Measurements from ENCODE around the gene HMGN4.
"Not testable (repeated sequence)": the region's sequence is repeated elsewhere in the genome, so short reads cannot be mapped to it uniquely, and the experiment has no call there.

Gene HMGN4

DNA sequence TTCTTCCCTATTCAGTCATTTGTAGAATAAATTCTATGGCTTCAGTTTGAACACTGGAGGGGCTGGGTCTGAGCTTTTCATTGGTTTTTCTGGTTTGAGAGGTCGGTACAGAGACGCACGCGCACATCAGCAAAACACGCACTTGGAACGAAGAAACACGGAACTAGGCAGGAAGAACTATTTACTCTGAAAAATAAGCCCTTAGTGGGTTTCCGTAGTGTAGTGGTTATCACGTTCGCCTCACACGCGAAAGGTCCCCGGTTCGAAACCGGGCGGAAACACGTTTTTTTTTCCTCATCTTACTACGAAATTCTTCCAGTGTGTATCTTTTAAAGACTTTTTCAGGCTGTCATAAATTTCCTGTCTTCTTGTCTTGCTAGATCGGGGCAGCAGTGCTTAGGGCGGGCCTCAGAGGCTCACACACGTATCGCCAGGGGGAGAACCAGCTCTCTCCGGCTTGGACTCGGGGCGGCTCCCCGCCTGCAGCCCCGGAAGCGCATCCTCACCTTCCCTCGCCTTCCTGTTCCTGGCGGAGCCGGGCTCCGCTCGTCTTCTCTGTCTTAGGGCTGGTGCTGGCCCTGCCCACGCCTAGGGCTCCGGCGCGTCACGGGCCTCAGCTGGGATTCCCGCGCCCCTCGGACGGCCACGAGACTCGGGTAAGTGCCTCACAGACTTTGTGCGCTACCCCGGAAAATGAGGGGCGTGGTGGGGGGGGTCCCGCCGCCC is at the start of gene HMGN4:
Gene HMGN4, plus strand, starts transcription at position 521 of the 726 bp plus-strand sequence. CDS start 6,841 bp downstream, outside the sequence.
- DNase-seq = peak; percentile 93

DNA sequence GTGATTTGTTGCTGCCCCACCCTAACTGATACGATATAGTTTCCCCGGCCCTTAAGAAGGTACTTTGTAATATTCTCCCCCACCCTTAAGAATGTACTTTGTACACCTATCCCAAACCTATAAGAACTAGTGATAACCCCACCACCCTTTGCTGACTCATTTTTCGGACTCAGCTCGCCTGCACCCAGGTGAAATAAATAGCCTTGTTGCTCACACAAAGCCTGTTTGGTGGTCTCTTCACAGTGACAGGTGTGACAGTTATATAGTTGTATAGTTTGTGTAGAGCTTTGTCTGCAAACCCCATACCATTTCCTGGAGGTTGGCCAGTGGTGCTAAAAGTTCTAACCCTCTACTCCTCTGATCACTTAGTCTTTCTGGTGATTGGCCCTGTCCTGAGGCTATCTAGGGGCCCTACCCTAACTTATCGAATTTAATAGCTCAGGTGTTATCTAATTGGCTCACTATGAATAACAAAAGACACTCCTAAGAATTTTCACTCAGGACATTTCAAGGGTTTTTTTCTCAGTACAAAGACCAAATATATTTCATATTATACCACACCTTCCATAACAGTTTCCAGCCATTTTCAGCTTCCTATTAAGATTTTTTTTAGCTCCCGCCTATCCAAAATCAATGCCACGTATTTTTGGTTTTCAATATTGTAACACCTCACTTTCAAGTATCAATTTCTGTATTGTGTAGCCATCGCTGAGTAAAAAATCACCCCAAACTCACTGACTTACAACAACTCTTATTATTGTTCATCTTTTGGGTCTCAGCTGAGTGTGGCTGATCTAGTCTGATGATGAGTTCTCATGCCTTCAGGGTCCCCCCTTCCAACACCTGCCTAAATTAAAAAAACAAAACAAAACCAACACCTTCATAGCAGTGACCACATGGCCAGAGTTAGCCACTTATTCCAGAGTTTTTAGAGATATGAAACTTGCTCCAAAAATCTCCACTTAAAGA is 47.9 kb upstream of the HMGN4 start:
- no peak for DNase-seq

DNA sequence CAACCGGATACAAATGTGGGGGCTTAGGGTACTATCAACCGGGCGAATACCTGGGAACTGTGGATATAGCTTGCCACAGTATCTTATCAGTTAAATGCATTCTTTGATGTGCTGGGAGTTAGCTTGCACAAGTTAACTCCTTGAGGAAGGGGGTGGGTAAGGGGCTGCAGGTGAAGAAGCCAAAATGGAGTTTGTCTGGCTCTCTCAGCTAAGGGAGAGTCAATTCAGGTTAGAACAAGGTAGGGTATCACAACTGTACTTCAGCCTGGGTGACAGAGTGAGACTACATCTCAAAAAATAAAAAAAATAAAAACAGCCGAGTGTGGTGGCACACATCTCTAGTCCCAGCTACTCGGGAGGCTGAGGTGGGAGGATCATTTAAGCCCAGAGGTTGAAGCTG is 46.6 kb upstream of the HMGN4 start:
- no peak for DNase-seq

DNA sequence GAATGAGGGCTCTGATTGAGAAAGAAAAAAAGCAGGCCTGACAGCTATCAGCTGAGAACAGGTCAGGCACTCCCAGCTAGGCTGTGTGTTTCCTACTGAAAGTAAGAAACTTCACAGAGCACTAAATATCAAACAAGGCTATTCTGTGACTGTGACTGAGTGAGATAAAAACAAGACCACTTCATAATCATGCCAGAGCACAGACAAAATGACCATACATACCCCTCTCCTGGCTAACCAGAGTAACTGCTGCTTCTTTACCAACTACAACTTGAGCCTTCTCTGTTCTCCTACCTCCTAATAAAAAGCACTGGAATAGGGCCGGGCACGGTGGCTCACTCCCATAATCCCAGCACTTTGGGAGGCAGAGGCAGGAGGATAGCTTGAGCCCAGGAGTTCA is 44.9 kb upstream of the HMGN4 start:
- no peak for DNase-seq

DNA sequence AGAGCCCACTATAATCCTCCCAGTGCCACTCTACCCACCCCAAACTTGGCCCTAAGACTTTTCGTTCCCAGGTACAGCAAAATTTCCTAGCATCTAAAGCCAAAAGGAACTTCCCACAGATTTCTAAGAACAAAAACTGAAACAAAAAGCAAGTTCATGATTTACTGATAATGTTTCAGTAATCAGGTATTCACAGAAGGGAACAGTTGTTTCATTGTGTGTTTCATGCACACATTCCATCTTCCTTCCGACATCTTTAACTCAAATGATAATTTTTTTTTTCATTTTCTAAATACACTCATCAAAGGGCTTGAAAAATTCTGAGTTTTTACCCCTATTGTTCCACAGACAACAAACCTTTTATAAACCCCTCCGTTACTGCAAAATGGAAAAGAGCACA is 44.0 kb upstream of the HMGN4 start:
- DNase-seq = no peak

DNA sequence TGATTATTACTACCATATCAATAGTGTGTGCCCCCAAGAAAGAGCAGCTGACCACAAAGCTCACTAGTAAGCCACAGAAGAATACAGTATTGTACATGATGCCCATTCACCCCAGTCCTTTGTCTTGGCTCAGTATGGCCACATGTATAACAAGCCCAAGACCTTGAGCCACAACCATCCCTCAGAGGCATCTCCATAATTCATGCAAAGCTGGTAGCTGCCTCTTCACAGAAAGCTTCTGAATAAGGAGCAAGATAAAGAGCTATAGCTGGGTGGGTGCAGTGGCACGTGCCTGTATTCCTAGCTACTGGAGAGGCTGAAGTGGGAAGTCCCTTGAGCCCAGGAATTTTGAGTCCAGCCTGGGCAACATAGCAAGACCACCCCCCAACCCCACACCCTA is 42.9 kb upstream of the HMGN4 start:
- no peak for DNase-seq

DNA sequence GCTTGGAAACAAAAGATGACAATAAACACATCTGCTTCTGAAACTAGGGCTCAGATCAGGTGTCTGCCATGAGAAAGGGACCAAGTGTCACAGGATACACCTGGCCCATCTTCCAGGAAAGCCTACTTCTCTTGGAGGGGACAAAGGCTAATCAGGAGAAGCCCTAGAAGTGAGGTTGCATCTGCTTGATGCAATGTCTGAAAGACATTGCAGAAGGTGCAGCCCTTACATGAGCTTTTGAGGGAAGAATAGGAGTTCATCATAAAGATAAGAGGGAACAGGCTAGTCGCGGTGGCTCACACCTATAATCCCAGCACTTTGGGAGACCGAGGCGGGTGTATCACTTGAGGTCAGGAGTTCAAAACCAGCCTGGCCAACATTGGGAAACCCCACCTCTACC is 40.6 kb upstream of the HMGN4 start:
- DNase-seq = no peak

DNA sequence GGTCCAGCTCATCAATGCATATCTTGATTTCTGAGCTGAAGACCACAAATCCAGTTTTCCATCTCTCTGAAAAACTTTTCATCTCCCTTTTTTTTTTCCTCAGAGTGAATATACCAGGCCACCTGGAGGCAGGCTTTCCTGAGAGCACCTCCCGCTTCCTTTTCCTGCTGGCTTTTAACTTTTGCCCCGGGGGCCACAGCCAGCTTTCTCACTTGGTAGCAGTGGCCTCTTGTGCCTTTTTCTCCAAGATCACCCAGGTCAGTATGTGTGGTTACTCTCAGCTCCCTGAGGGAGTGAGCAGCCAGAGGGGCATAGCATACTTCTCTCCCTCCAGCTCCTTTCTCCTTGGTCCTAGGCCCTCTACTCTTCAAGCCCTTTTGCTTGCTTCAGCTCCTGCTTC is 38.1 kb upstream of the HMGN4 start, which contains the start of gene BTN1A1:
Gene BTN1A1, plus strand, starts transcription at position 202 of the 400 bp plus-strand sequence. CDS start 984 bp downstream, outside the sequence.
- DNase-seq = no peak

DNA sequence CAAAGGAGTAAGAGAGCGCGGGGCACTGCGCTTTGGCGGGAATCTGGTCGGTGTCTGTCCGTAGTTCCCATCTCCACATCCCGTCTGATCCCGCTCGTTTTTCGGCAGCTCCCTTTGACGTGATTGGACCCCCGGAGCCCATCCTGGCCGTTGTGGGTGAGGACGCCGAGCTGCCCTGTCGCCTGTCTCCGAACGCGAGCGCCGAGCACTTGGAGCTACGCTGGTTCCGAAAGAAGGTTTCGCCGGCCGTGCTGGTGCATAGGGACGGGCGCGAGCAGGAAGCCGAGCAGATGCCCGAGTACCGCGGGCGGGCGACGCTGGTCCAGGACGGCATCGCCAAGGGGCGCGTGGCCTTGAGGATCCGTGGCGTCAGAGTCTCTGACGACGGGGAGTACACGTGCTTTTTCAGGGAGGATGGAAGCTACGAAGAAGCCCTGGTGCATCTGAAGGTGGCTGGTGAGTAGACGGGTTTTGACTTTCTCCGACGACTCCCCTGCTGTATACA is 36.6 kb upstream of the HMGN4 start:
- DNase-seq = peak; percentile 31

DNA sequence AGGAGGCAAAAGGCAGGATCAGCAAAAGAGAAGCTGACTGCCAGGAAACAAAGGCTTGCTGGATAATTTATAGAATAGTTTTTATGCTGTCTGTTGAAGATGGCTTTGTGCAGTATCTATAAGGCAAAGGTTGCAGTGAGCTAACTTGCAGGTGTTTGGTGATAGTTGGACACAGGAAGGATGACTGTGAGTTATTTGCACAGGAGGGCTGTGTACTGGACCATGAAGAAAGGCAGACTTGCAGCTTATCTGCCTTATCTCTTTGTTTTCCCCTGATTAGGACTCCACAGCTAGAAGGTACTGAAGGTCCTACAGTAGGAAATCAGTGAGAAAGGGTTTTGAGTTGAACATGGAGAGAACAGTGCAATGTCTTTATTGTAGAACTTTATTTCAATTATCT is 36.0 kb upstream of the HMGN4 start:
- DNase-seq = no peak

DNA sequence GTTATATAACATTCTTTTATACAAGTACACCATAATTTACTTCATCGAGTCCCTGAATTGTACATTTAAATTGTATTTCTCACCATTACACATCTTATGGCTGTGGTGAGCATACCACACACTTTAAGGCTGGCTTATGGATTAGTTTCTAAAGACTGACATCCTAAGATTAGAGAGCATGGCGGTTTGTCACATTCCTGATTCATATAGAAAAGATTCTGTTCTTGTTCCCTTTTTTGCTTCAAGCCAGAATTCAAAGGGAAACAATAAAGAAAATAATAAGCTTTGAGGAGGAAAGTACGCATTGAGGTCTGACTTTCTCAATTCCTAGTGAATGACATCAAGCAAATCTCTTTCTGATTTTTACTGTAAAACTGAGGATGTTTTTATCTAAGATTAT is 35.5 kb upstream of the HMGN4 start:
- no peak for DNase-seq

DNA sequence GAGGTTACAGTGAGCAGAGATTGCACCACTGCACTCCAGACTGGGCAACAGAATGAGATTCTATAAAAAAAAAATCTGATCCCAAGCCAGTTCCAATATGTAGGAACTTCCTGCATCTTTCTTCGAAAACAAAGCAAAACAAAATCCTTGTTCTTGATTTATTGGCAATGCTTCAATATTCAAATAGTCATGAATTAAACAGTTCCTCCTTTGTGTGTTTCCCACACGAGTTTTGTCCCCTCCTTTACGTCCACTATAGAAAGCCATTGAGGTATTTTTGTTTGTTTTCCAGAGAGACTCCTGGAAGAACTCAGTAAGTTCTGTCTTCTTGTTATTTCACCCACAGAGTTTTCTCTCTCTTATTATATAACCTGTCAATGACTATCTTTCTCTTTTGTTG is 30.5 kb upstream of the HMGN4 start:
- DNase-seq = no peak

DNA sequence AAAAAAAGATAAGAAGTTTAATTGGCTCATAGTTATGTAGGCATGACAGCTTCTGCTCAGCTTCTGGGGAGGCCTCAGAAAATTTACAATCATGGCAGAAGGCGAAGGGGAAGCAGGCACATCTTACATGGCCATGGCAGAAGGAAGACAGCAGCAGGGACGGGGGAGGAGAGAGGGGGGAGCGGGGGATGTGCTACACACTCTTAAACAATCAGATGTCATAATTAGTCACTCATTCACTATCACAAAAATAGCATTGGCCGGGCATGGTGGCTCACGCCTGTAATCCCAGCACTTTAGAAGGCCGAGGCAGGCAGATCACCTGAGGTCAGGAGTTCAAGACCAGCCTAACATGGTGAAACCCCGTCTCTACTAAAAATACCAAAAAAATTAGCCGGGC is 27.1 kb upstream of the HMGN4 start:
- DNase-seq = not testable (repeated sequence)

DNA sequence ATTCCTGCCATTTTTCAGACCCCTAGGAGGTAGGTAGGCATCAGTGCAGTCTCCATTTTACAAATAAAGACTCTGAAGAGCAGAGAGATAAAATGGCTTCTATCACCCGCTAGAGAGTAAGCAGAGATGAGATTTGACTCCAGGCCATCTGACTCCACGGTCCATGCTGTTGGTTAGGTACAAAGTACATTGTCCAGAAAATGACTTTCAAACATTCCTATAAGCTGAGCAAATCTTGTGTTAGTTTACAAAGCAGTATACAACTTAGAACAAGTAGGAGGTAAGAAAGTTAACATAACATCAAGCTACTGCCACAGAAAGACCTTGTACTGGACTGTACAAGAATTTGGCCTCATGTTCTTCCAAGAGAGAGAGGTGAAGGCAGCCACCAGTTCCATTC is 23.2 kb upstream of the HMGN4 start:
- DNase-seq = no peak

DNA sequence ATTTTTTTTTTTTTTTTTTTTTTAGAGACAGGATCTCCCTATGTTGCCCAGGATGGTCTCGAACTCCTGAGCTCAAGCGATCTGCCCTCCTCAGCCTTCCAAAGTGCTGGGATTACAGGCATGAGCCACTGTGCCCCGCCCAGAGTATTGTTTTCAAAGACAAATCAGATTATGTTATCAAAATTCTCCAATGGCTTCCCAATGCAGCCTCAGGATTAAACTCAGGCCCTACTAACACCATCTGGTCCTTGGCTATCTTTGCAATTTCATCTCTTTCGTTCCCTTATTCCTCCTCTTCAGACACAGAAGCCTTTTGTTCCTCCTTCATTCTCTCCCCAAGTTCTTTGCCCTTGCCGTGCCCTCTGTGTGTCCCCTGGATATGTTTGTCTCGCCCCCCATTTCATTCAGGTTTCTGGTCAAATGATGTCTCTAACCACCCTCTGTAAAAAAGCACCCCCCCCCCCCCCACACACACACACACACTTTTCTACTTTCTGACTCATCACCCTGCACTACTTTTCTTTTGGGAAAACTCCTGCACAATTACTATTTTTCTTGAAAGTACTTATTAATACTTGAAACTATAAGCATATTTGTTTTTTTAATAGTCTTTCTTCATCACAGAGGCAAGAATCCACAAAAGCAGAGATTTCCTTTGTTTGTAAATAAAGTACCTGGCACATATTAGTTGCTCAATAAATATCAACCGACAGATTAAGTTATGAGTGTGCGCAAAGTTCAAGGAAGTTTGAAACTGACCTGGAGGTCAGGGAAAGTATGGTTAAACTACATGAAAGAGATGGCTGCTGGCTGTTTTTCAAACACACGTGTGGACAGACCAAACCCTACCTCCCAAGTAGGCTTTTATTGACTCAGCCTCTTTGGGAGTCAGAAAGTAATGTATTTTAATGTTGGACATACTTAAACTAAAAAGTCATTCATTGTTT is 21.4 kb upstream of the HMGN4 start:
- DNase-seq = no peak

DNA sequence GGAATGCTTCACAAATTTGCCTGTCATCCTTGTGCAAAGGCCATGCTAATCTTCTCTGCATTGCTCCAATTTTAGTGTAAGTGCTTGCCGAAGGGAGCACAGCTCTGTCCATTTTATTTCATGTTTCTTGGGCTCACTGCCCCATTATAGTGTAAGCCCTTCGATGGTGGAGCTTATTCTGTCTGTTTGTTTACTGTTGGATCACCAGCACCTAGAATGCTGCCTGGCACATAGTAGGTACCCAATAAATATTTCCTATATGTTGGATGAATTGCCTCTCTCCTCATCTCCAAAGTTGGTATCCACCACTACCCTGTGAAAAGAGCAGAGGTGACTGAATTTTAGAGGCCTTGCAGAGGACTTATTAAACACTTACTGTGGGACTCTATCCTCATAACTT is 18.8 kb upstream of the HMGN4 start:
- no peak for DNase-seq

DNA sequence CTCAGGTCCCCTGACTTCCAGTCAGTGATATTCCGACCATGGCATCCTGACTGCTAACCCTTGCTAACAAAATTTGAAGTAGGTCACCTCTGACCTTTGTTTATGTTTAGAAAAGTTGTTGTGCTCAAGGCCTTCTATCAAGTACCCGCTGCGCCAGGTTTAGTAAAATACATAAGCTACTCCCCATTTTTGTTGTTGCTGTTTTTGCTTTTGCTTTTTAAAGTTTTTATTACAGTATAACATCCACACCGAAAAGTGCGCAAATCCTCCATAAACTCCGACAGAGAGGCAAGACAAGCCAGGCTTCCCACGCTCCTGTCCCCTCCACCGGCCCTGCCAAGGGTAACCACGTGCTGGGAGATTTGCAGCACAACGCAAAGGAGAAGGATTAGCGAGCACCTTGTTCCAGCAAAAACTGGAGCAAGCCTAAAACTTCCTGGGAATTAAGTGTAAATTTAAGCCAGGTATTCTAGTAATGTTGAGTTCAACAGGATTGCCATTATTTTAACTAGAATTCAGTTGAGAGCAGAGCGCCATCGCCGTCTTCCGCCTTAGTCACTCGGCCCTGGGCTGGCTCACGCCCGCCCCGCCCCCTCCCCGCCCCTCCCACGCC is 17.8 kb upstream of the HMGN4 start:
- DNase-seq = no peak

DNA sequence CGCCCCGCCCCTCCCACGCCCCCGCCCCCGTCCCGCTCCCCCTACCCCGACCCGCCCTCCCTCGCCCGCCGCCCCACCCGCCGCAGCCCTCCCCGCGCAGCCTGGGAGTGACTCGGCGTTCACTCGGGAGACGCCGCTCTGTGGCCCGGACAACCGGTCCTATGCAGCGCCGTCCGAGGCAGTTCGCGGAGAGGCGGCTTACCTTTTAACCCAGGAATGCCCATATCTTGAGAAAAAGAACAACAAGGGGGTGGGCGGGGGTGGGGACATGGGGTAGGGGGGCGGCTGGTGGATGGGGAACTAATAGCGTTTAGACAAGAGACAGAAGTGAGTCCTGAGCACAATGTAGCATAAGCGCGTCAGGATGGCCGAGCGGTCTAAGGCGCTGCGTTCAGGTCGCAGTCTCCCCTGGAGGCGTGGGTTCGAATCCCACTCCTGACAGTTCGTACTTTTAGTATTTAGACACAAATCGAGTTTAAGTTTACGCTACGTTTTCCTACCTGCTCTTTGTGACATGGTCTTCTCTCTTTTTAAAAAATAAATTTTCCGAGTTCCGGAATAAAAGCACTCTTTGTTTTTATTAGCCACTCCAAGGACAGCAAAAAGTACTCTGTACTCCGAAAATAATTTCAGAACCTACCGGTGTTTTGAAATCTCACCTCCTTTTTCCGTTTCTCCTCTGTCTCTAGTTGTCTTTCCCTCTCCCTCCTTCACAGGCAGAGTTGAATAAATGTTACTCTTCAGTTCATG is 17.1 kb upstream of the HMGN4 start:
- DNase-seq = peak; percentile 85

DNA sequence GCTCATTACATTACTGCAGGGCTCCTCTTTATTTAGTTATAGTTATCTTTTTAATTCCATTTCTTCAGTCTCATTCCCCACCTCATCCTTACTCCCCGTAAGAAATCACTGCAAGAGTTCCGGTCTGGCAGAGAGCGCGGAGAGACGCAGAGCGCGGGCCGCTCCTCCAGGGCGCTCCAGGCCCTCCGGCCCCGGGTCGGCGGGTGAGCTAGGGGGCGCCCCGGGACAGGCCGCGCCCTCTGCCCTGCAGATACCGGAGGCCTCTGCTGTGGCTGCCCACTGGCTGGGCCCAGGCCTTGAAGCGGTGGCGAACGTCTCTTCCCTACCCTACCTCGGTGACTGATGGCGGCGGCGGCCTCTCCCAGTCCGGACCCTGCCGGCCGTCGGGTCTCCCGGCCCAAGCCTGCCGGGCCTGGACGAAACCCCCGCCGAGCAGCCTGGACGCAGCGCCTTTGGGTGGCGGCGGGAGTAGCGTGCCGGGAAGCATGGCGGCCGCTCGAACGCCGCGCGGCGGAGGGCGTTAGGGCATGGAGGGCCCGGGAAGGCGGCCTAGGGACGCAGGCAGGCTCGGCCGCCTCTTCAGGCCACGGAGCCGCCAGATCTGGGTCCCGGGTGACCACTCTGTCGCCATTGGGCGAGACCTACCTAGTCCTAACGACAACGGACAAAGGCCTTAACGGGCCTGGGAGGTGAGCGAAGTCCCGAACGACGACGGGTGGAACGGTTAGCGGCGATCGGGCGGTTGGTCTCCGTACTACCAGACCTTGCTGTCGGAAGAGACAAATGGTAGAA is 16.4 kb upstream of the HMGN4 start:
- DNase-seq = peak; percentile 84

DNA sequence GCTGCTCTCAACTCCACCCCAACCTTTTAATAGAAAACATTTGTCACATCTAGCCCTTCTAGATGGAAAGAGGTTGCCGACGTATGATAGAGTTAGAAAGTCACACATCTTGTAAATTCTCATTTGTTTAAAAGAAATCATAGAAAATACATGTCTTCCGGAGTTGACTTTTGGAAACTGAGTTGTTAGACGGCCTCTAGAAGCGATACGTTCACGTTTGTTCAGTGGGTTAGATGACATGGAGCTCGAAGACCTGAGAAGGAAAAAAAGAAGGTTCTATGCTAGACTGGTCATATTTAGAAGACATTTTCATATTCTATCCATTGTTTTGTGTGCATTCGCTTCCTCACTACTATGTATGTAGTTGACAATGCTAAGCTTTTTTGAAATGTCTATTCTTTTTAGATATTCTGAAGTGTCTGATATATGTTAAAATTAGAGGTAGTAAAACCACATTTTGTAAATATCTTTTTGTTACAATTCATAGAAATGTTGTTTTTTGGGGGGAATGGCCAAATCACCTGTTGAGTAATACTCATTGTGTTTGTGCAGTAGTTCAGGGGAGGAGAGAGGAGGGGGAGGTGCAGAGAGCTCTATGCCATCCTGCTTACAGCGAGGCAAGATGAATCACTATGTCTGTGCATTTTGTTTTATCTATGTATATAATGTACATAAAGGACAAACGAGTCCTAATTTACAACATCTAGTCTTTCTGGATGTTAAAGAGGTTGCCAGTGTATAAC is 15.5 kb upstream of the HMGN4 start:
- DNase-seq = peak; percentile 52

All from EL (cell line).